ENCODE results near the gene GPHA2.

GRCh38 chr11:64967375-64967774 lies 31.7 kb upstream of the GPHA2 start:
- TF ChIP-seq SUZ12 (IDR thresholded peaks at IDR 0.05; ENCODE audit: extremely low read depth, insufficient read depth, insufficient read length) (no peak), ZNF274 (IDR thresholded peaks at IDR 0.05; ENCODE audit: low read depth, low read length) (no peak), YY1 (IDR thresholded peaks at IDR 0.05; ENCODE audit: insufficient read depth, insufficient read length) (no peak)

Measured in NT2/D1 (cell line).